Measurements from ENCODE around the gene CRYGA. TPM values are rescaled to one million over a fixed set of nuclear protein-coding genes. Genes with fewer than 3 reads are reported as not detected.
"Not testable (repeated sequence)": the region's sequence is repeated elsewhere in the genome, so short reads cannot be mapped to it uniquely, and the experiment has no call there.

The CRYGA gene
- total and polyA plus RNA-seq, 2 donors (not counting 3 experiments of a cell fraction or from before 2014, with no cell fraction given), result not detected

DNA sequence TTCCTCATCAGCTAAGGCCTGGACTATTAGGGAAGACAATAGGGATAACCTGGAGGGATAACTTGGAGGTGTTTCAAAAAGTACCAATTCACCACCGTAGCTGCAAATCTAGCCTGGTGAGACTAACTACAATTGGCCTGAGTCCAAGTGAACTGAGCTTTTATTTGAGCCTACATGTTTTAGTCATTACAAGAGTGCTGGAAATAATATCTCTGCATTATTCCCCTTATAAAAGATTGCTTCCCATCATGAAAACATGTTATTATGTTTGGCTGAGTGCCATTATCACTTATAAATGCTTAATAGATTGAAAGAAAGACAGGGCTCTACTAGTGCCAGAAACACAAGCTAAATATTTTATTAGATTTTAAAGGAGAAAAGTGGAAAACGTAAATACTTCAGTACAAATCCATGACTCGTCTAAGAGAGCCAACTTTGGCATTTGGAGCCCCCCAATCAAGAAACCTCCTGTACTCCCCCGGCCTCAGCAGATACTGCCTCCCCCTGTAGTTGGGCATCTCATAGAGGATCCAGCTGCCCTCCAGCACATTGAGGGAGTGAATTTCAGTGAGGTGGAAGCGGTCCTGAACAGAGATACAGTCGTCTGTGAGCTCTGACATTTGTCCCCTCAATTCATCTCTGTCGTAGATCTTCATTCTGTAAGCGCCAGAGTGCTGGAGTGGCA is 21.0 kb downstream of the CRYGA start:
- Histone ChIP-seq H3K79me2 (ENCODE audit: control insufficient read depth, insufficient read depth, low read length) (no peaks in the 10 kb centered on the region), H3K9ac (replicated peaks; ENCODE audit: extremely low read depth, insufficient read depth, low read length) (no peak overlapping the region), H3K4me2 (ENCODE audit: insufficient read depth, low read length) (no peak overlapping the region), H3K9me3 (replicated peaks; ENCODE audit: control insufficient read depth, insufficient read depth, low read length) (no peaks in the 10 kb centered on the region), H3K4me1 (ENCODE audit: control insufficient read depth, extremely low read depth, insufficient read depth, low read length) (no peaks in the 10 kb centered on the region), H3K4me3 (replicated peaks in 1 of 3; ENCODE audit: insufficient read depth in 1 of 3, low read depth in 1 of 3, low read length in 3 of 3) (no peak overlapping the region), H3K36me3 (ENCODE audit: control insufficient read depth in 2 of 2, extremely low read depth in 1 of 2, insufficient read depth in 2 of 2, low read length in 2 of 2) (no peaks in the 10 kb centered on the region), H3K27me3 (ENCODE audit: control insufficient read depth in 2 of 2, insufficient read depth in 2 of 2, low read length in 2 of 2) (no peaks in the 10 kb centered on the region), H3K27ac (ENCODE audit: insufficient read depth, low read depth, low read length) (no peak overlapping the region), H4K20me1 (replicated peaks; ENCODE audit: control insufficient read depth, extremely low read depth, insufficient read depth, low read length) (no peaks in the 10 kb centered on the region), H3K9me1 (replicated peaks; ENCODE audit: control insufficient read depth, extremely low read depth, insufficient read depth, low read length) (no peaks in the 10 kb centered on the region), H2AFZ (ENCODE audit: low read depth, low read length) (no peak overlapping the region)
- no peak for TF ChIP-seq JUN (IDR thresholded peaks at IDR 0.05; ENCODE audit: borderline replicate concordance, insufficient read depth, insufficient read length, low read depth)
- no peak for TF ChIP-seq FOS (IDR thresholded peaks at IDR 0.05; ENCODE audit: borderline replicate concordance, insufficient read depth, low read length)
- TF ChIP-seq POLR2AphosphoS5 (IDR thresholded peaks at IDR 0.05; ENCODE audit: insufficient read depth, low read depth, low read length), result no peak
- DNase-seq (ENCODE audit: low read depth, low spot score) (peak; percentile 6), FAIRE-seq (no peak)
- ChIA-PET CTCF (interaction anchor here (1.1 kb wide), 1 partner anchor 11 kb away, joined by 3 read pairs; no protein-coding TSS in a partner anchor), POLR2A (no interaction called here)
- no TSS peak for BruUV-seq (replicated peaks)
- intact Hi-C loops (cut with micrococcal nuclease) (no loop called here), dilution Hi-C loops (cut with MboI; ENCODE audit: extremely low pct_ligation_motif_present, low sequenced_read_pairs) (no loop called here)

DNA sequence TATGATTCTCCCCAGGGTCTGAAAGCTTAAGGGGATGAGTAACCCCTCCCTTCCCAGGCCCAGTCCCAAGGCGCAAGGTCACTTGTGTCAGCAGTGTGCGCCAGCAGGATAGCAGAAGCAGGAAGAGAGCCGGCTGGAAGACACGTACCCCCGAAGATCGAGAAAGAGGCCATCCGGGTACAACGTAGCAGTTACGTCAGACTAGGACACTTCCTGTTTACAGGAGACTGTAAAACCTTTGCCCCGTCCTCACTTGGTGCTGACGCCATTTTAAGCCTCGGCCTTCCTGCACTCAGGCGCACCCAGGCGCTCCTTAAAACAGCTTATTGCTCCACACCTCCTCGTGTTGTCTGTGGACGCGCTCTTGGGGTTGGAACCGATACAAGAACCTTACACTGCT is 23.9 kb downstream of the CRYGA start:
- Histone ChIP-seq H2AFZ (ENCODE audit: low read depth, low read length) (no peak overlapping the region), H3K9me3 (replicated peaks; ENCODE audit: control insufficient read depth, insufficient read depth, low read length) (no peaks in the 10 kb centered on the region), H3K27ac (ENCODE audit: insufficient read depth, low read depth, low read length) (no peak overlapping the region), H4K20me1 (replicated peaks; ENCODE audit: control insufficient read depth, extremely low read depth, insufficient read depth, low read length) (no peaks in the 10 kb centered on the region), H3K9me1 (replicated peaks; ENCODE audit: control insufficient read depth, extremely low read depth, insufficient read depth, low read length) (no peaks in the 10 kb centered on the region), H3K79me2 (ENCODE audit: control insufficient read depth, insufficient read depth, low read length) (no peaks in the 10 kb centered on the region), H3K36me3 (ENCODE audit: control insufficient read depth in 2 of 2, extremely low read depth in 1 of 2, insufficient read depth in 2 of 2, low read length in 2 of 2) (no peaks in the 10 kb centered on the region), H3K4me1 (ENCODE audit: control insufficient read depth, extremely low read depth, insufficient read depth, low read length) (no peaks in the 10 kb centered on the region), H3K4me3 (replicated peaks in 1 of 3; ENCODE audit: insufficient read depth in 1 of 3, low read depth in 1 of 3, low read length in 3 of 3) (no peak overlapping the region), H3K4me2 (ENCODE audit: insufficient read depth, low read length) (no peak overlapping the region), H3K27me3 (ENCODE audit: control insufficient read depth in 2 of 2, insufficient read depth in 2 of 2, low read length in 2 of 2) (no peaks in the 10 kb centered on the region), H3K9ac (replicated peaks; ENCODE audit: extremely low read depth, insufficient read depth, low read length) (no peak overlapping the region)
- DNase-seq (ENCODE audit: low read depth, low spot score) (no peak), FAIRE-seq (no peak)
- TF ChIP-seq JUN (IDR thresholded peaks at IDR 0.05; ENCODE audit: borderline replicate concordance, insufficient read depth, insufficient read length, low read depth), result no peak
- TF ChIP-seq POLR2AphosphoS5 (IDR thresholded peaks at IDR 0.05; ENCODE audit: insufficient read depth, low read depth, low read length), result no peak
- BruUV-seq (replicated peaks), result no TSS peak
- intact Hi-C loops (cut with micrococcal nuclease), result no loop called here
- dilution Hi-C loops (cut with MboI; ENCODE audit: extremely low pct_ligation_motif_present, low sequenced_read_pairs), result no loop called here
- CTCF ChIA-PET, result no interaction called here
- POLR2A ChIA-PET, result no interaction called here

DNA sequence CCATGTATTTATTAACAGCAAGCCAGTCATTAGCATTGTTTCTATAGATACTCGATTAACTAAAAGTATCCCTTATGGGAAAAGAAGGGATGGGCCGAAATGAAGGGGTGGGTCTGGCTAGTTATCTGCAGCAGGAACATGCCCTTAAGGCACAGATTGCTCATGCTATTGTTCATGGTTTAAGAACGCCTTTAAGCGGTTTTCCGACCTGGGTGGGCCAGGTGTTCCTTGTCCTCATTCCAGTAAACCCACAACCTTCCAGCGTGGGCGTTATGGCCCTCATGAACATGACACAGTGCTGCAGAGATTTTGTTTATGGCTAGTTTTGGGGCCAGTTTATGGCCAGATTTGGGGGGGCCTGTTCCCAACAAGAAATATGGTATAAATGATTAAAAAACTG is 25.1 kb downstream of the CRYGA start:
- BruUV-seq (replicated peaks); POLR2A ChIA-PET; CTCF ChIA-PET: not testable (repeated sequence)

More for the DNA sequence above, 25.1 kb downstream of the CRYGA start:
- H3K9me3 ChIP-seq (replicated peaks; ENCODE audit: control insufficient read depth, insufficient read depth, low read length); H3K4me3 ChIP-seq (replicated peaks in 1 of 3; ENCODE audit: insufficient read depth in 1 of 3, low read depth in 1 of 3, low read length in 3 of 3); H3K27ac ChIP-seq (ENCODE audit: insufficient read depth, low read depth, low read length); dilution Hi-C loops (cut with MboI; ENCODE audit: extremely low pct_ligation_motif_present, low sequenced_read_pairs); H3K27me3 ChIP-seq (ENCODE audit: control insufficient read depth in 2 of 2, insufficient read depth in 2 of 2, low read length in 2 of 2); H3K4me2 ChIP-seq (ENCODE audit: insufficient read depth, low read length); DNase-seq (ENCODE audit: low read depth, low spot score); H3K4me1 ChIP-seq (ENCODE audit: control insufficient read depth, extremely low read depth, insufficient read depth, low read length); H3K9ac ChIP-seq (replicated peaks; ENCODE audit: extremely low read depth, insufficient read depth, low read length); H3K9me1 ChIP-seq (replicated peaks; ENCODE audit: control insufficient read depth, extremely low read depth, insufficient read depth, low read length); H4K20me1 ChIP-seq (replicated peaks; ENCODE audit: control insufficient read depth, extremely low read depth, insufficient read depth, low read length); intact Hi-C loops (cut with micrococcal nuclease); H3K36me3 ChIP-seq (ENCODE audit: control insufficient read depth in 2 of 2, extremely low read depth in 1 of 2, insufficient read depth in 2 of 2, low read length in 2 of 2); FAIRE-seq; H2AFZ ChIP-seq (ENCODE audit: low read depth, low read length); H3K79me2 ChIP-seq (ENCODE audit: control insufficient read depth, insufficient read depth, low read length): not testable (repeated sequence)

All from endothelial cell of umbilical vein (primary cell).